NCI-H82 treated with DMSO at 0.1 percent for 48 hours (cell line): ENCODE measurements around the gene RNF213.
"Not testable (repeated sequence)": the region's sequence is repeated elsewhere in the genome, so short reads cannot be mapped to it uniquely, and the experiment has no call there.

ENCODE experiments used
- DNase-seq: peaks from one replicate; lab custom pipeline; 2025; ENCODE audit not compliant: unreplicated experiment; lab: John Stamatoyannopoulos, UW

The RNF213 gene

GRCh38 chr17:80291691-80292487 is 31.2 kb downstream of the RNF213 start:
- no peak for DNase-seq

- no peak for DNase-seq
Measured at GRCh38 chr17:80292521-80292971, 31.9 kb downstream of the RNF213 start.

- DNase-seq = no peak
Measured at GRCh38 chr17:80294210-80294609, 33.6 kb downstream of the RNF213 start.

- no peak for DNase-seq
Measured at GRCh38 chr17:80294653-80295052, 34.0 kb downstream of the RNF213 start.

- no peak for DNase-seq
Measured at GRCh38 chr17:80295146-80295545, 34.5 kb downstream of the RNF213 start.

GRCh38 chr17:80295559-80295958 is 34.9 kb downstream of the RNF213 start:
- DNase-seq = no peak

- DNase-seq = no peak
Measured at GRCh38 chr17:80296221-80296620, 35.6 kb downstream of the RNF213 start.

- no peak for DNase-seq
Measured at GRCh38 chr17:80297996-80298560, 37.4 kb downstream of the RNF213 start.

- not testable (repeated sequence) for DNase-seq
Measured at GRCh38 chr17:80299350-80300100, 38.9 kb downstream of the RNF213 start.

GRCh38 chr17:80300756-80301155 is 40.1 kb downstream of the RNF213 start:
- not testable (repeated sequence) for DNase-seq

- DNase-seq = no peak
Measured at GRCh38 chr17:80303824-80304223, 43.2 kb downstream of the RNF213 start.

GRCh38 chr17:80307994-80308691 is 47.5 kb downstream of the RNF213 start:
- peak; percentile 86 for DNase-seq

GRCh38 chr17:80308692-80309517 is 48.3 kb downstream of the RNF213 start:
- peak; percentile 51 for DNase-seq

- DNase-seq = no peak
Measured at GRCh38 chr17:80311216-80311827, 50.7 kb downstream of the RNF213 start.

GRCh38 chr17:80312621-80313135 is 52.0 kb downstream of the RNF213 start:
- DNase-seq = no peak

- no peak for DNase-seq
Measured at GRCh38 chr17:80313160-80313829, 52.6 kb downstream of the RNF213 start.

- not testable (repeated sequence) for DNase-seq
Measured at GRCh38 chr17:80313946-80314345, 53.3 kb downstream of the RNF213 start.

- DNase-seq = no peak
Measured at GRCh38 chr17:80315517-80316182, 55.0 kb downstream of the RNF213 start.

- DNase-seq = no peak
Measured at GRCh38 chr17:80316431-80316830, 55.8 kb downstream of the RNF213 start.
